ENCODE data around the gene KIF5A. TPM values are rescaled to one million over a fixed set of nuclear protein-coding genes. Genes with fewer than 3 reads are reported as not detected.
A peak's percentile ranks its signal among the peaks of the same experiment; 100 is the strongest.

KIF5A gene
- total and polyA plus RNA-seq, 2 of the 4 experiments (the other 2 are of a cell fraction) = 0.15 to 0.18 TPM

- H3K9me3 ChIP-seq (ENCODE audit: control insufficient read depth, insufficient read depth, low read length) = no peaks in the 10 kb centered on the region
- H2BK5ac ChIP-seq (ENCODE audit: low read depth, low read length, poor library complexity, severe bottlenecking) = no peak overlapping the region
- H4K8ac ChIP-seq (ENCODE audit: low read depth in 2 of 2, low read length in 2 of 2) = no peak overlapping the region
- peak overlapping the region; percentile 34 for H3K4me3 ChIP-seq (ENCODE audit: insufficient read depth, low read depth, low read length)
- dilution Hi-C loops (cut with HindIII; ENCODE audit: low sequenced_read_pairs, unreplicated experiment) (no loop called here), in situ Hi-C loops (cut with MboI; ENCODE audit: low sequenced_read_pairs) (loop anchor here (5.0 kb wide), 1 partner anchor 39 kb away; no protein-coding TSS in a partner anchor), intact Hi-C loops (cut with micrococcal nuclease) (loop anchor here (1.0 to 5.0 kb wide), 2 partner anchors 38 to 159 kb away; no protein-coding TSS in a partner anchor)
- H4K20me1 ChIP-seq (ENCODE audit: insufficient read depth, low read length) = peaks cover 4% of the 10 kb centered on the region; the same call in 1 of the 2 replicates
- H4K5ac ChIP-seq (ENCODE audit: low read depth, low read length) = no peak overlapping the region
- peak; percentile 11 for DNase-seq
- H3K23ac ChIP-seq (ENCODE audit: low read depth, low read length) = 0 out of 2 replicates have a peak overlapping the region, but pooled peaks have one; percentile 1
- no peak overlapping the region for H4K91ac ChIP-seq (ENCODE audit: insufficient read depth, low read depth, low read length)
- WGBS, 2 experiments (ENCODE audit: extremely low coverage in 2 of 2, insufficient read length in 1 of 2) = 5% methylated on average over 29 of the region's 49 CpGs; no CpG with 5 or more reads in 1 of the 2 experiments
- H3K27ac ChIP-seq (ENCODE audit: insufficient read depth, low read length) = no peak overlapping the region
- H3K4ac ChIP-seq (ENCODE audit: low read depth, low read length) = no peak overlapping the region
- peaks cover 3% of the 10 kb centered on the region; the same call in 1 of the 2 replicates for H3K9me1 ChIP-seq (ENCODE audit: insufficient read depth, low read length)
- no peaks in the 10 kb centered on the region for H3K4me1 ChIP-seq (ENCODE audit: control insufficient read depth, insufficient read depth, low read length)
- H3K36me3 ChIP-seq (ENCODE audit: control insufficient read depth, insufficient read depth, low read length) = peaks cover 7% of the 10 kb centered on the region; the same call in 1 of the 2 replicates
- ChIA-PET CTCF (interaction anchor here (0.8 to 2.1 kb wide), 4 partner anchors 11 to 38 kb away, joined by 3 to 6 read pairs (median 4); partner anchors contain the start of gene B4GALNT1), POLR2A (ENCODE audit: unreplicated experiment) (no interaction called here)
- H3K4me2 ChIP-seq (ENCODE audit: low read depth, low read length) = peak overlapping the region; percentile 84
- H3K14ac ChIP-seq (replicated peaks; ENCODE audit: low read depth, low read length) = no peak overlapping the region
- H3K56ac ChIP-seq (ENCODE audit: extremely low read depth, insufficient read depth, low read length) = no peak overlapping the region
- H2BK20ac ChIP-seq (ENCODE audit: low read depth, low read length) = no peak overlapping the region
- peak overlapping the region; percentile 88 for H2AFZ ChIP-seq (replicated peaks; ENCODE audit: low read length, poor library complexity)
- no peaks in the 10 kb centered on the region for H3K79me1 ChIP-seq (ENCODE audit: low read depth in 1 of 2, low read length in 2 of 2)
- ATAC-seq (ENCODE audit: low read depth) = peak; percentile 88
- peaks cover 56% of the 10 kb centered on the region for H3K27me3 ChIP-seq (ENCODE audit: control insufficient read depth, insufficient read depth, low read length)
- H3K18ac ChIP-seq (ENCODE audit: low read depth, low read length) = no peak overlapping the region
- H2AK5ac ChIP-seq (ENCODE audit: low read depth, low read length) = no peak overlapping the region
- no TSS peak for BruUV-seq (replicated peaks)
- H2BK120ac ChIP-seq (ENCODE audit: low read depth, low read length) = no peak overlapping the region
- no peak overlapping the region for H3K9ac ChIP-seq (ENCODE audit: low read depth, low read length)
- H2BK15ac ChIP-seq (ENCODE audit: low read depth, low read length) = no peak overlapping the region
- peak overlapping the region; percentile 87 for H2AK9ac ChIP-seq (replicated peaks; ENCODE audit: low read depth, low read length, poor library complexity)
- TF ChIP-seq MAZ (IDR thresholded peaks at IDR 0.05; ENCODE audit: borderline replicate concordance, low read depth, low read length) (no peak), SMC3 (IDR thresholded peaks at IDR 0.05; ENCODE audit: low read depth, low read length) (peak; percentile 83), MAFK (IDR thresholded peaks at IDR 0.05; ENCODE audit: low read depth, low read length) (no peak), CHD1 (IDR thresholded peaks at IDR 0.05; ENCODE audit: low read depth, low read length) (no peak), RAD21 (IDR thresholded peaks at IDR 0.05; ENCODE audit: low read length) (peak; percentile 63), CTCF (conservative IDR thresholded peaks at IDR 0.05; ENCODE audit: low read depth, low read length) (peak; percentile 80), RFX5 (IDR thresholded peaks at IDR 0.05; ENCODE audit: low read depth, low read length) (no peak), CEBPB (IDR thresholded peaks at IDR 0.05; ENCODE audit: low read depth, low read length) (no peak), POLR2A (IDR thresholded peaks at IDR 0.05; ENCODE audit: low read depth, low read length) (no peak), RCOR1 (IDR thresholded peaks at IDR 0.05; ENCODE audit: insufficient replicate concordance, low read length) (no peak), USF2 (IDR thresholded peaks at IDR 0.05; ENCODE audit: low read depth, low read length) (no peak), NFE2L2 (IDR thresholded peaks at IDR 0.05; ENCODE audit: low read depth, low read length) (no peak), ELK1 (IDR thresholded peaks at IDR 0.05; ENCODE audit: borderline replicate concordance, low read depth, low read length) (no peak), FOS (IDR thresholded peaks at IDR 0.05; ENCODE audit: low read depth, low read length) (no peak)
Measured at GRCh38 chr12:57621497-57622292, 71.9 kb downstream of the KIF5A start.
